Stimulated activated CD4-positive, alpha-beta T cell treated with anti-CD3 and anti-CD28 coated beads, TNF-alpha, amount 100 ng/mL, for 24 hours (primary cell): Measurements from ENCODE around the gene GMIP.
"Not testable (repeated sequence)": the region's sequence is repeated elsewhere in the genome, so short reads cannot be mapped to it uniquely, and the experiment has no call there.

ENCODE experiments used
- DNase-seq, 3 experiments: peaks; one replicate each; pipeline ENCODE4 v3.0.0-alpha.2; 2020; ENCODE audit warnings: low read depth in 3 of 3

GMIP gene

DNA sequence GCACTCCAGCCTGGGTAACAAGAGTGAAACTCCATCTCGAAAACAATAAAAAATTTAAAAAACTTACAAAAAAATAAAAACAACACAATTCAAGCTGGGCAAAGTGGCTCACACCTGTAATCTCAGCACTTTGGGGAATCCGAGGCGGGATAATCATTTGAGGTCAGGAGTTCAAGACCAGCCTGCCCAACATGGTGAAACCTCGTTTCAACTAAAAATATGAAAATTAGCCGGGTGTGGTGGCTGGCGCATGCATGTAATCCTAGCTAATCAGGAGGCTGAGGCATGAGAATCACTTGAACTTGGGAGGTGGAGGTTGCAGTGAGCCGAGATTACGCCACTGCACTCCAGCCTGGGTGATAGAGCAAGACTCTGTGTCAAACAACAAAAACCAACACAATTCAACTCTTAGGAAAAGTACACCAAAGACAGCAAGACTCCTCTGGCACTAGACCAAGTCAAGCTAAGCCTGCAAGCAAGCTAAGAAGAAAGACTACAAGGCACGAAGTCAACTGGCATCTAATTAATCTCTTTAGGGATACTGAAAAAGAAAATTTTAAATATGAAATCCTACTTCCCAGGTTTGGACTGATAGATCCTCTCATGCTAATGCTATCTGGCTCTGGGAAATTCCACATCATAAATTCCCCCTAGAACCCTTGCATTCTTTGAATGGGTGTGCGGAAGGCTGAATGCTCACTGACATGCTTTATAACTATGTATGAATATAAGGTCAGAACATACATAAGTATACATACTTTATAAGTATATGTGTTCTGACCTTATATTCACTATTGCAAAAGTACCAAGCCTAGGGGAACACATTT is 32.9 kb downstream of the GMIP start:
- DNase-seq, result no peak

DNA sequence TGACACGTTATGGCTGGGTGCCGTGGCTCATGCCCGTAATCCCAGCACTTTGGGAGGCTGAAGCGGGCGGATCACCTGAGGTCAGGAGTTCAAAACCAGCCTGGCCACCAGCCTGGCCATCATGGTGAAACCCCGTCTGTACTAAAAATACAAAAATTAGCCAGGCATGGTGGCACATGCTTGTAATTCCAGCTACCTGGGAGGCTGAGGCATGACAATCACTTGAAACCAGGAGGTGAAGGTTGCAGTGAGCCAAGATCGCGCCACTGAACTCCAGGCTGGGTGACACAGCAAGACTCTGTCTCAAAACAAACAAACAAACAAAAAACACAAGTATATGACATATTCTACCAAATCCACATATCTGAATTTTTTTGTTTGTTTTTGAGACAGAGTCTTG is 36.8 kb downstream of the GMIP start:
- not testable (repeated sequence) for DNase-seq

DNA sequence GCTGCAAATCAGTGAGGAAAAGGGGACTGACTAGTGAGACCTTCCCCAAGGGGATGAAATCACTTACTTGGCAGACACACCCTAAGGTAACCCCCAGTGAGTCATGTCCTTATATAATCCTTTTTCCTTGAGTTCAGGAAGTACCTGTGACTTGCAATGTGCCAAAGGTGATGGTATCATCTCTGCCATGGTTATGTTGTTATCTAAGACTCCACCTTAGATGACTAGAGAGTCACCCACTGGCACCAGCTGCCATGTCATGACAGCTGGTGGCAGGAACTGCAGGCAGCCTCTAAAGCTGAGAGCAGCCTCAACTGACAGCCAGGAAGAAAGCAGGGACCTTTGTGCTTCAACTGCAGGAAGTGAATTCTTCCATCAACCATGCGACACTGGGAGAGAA is 37.4 kb downstream of the GMIP start:
- DNase-seq, result no peak

DNA sequence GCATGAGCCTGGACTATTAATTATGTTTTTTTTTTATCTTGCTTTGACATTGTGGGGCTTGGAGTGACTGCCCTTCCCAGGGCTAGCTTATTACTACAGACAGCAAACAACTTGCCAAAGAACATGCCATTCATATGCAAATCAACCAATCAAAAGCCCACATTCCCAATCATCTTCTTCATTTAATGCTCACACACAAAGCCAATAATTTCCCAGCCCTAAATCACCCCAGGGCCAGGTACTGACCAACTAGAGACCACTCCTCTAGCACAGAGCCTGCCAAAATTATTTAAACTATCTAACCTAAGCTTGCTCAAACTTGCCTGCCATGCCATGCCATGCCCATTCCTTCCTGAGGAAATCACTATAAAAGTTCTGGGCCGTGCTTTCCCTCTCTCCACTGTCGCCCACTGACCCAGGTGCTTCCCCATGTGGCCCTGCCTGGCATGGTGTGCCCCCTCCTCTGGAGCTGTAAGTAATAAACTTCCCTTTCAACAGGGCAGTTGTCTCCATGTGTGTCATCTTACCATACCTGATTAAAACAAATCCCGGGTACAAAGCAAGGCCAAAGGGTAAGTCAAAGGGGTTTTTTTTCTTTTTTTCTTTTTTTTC is 40.6 kb downstream of the GMIP start:
- DNase-seq, result no peak

DNA sequence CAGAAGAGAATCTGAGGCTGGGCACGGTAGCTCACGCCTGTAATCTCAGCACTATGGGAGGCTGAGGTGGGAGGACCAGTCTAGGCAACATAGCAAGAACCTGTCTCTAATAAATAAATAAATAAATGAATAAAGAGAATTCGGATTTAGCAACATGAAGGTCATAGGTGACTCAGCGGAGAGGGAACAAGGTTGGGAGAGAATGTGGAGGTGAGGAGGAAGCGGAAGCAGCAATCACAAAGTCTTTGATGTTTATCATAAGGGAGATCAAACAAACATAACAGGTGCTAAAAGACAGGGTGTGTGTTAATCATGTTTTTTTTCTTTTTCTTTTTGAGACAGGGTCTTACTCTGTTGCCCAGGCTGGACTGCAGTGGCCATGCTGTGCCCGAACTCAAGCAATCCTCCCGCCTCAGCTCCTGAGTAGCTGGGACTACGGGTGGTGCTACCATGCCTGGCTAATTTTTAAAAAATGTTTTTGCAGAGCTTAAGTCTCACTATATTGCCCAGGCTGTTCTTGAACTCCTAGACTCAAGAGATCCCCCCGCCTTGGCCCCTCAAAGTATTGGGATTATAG is 41.2 kb downstream of the GMIP start:
- no peak for DNase-seq

DNA sequence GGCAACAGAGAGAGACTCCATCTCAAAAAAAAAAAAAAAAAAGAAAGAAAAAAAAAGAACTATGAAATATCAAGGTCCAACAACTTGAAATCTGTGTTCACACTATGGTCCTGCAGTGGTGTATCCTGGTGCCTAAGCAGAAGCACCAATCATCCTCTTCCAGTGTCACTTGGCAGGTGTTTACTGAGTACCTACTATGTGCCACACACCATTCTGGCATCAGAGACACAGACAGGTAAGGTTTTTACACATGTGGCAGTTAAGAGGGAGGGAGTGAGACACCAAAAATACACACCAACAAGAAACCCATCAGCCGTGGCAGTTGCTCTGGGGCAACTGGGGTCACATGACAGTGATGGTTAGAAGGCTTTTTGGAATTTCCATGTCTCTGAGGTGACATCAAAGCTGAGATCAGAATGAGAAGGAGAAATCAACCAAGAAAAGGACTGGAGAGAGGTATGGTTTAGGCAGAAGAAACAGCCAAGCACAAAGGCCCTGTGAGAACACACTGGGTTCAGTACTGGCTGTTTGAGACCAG is 42.6 kb downstream of the GMIP start:
- no peak for DNase-seq

DNA sequence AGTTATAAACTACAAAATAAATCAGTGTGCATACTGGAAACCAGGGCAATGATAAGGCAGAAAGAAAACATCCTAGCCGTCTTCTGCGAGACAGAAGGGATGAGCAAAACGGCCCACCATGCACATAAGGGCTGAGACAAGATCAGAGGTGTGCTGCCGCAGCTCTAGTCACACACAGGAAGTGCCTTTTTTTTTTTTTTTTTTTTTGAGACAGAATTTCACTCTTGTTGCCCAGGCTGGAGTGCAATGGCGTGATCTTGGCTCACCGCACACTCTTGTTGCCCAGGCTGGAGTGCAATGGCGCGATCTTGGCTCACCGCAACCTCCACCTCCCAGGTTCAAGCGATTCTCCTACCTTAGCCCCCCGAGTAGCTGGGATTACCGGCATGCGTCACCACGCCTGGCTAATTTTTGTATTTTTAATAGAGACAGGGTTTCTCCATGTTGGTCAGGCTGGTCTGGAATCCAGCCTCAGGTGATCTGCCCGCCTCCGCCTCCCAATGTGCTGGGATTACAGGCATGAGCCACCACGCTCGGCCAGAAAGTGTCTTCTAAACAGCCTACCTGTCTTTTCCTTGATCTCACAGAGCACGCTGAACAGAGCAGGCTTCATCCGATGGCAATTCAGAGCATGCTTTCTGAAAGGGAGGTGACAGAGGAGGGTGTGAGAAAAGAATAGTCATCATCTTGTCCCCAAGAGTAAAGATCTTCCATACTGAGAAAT is 44.6 kb downstream of the GMIP start:
- DNase-seq, result peak in 1 of 3 experiments; percentile 46

DNA sequence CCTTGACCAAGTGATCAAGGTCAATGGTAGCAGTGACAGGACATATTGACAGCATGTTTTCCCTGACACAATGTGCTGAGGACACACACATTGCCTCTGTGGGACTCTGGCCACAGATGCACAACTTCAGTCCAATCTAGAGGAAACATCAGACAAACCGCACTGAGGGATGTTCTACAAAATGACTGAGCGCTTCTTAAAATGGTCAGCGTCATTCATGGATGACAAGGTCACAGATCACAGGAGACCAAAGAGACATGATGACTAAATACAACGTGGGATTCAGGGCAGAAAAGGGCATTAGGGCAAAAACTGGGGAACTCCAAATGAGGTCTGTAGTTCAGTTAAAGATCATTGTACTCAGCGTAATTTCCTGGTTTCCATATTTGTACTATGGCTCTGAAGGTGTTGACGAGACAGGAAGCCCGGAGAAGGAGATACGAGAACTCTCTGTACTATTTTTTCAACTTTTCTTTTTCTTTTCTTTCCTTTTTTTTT is 45.6 kb downstream of the GMIP start:
- peak in 1 of 3 experiments; percentile 47 for DNase-seq

DNA sequence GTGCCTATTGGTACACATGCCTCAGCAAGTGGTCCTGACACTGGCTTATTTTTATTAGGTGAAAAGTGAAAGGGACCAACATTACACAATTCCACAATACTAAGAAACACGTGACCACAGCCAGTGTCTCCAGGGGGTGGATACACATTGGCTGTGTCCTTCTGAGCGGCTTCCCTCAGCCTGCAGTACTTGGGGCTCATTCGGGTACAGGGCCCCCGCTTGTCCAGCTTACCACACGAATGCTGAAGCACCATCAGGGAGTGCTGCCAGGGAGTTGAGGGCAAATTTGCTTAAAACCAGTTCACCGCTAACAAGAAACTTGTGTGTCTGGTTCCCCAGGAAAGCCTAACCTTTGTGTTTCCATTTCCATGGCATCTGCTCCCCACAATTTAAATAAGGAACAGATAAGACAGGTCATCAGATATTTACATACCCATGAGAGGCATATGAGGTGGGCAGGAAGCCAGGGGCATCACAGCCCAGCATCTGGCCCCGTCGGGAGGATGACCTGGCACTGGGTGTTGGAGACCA is 48.2 kb downstream of the GMIP start:
- DNase-seq, result no peak

DNA sequence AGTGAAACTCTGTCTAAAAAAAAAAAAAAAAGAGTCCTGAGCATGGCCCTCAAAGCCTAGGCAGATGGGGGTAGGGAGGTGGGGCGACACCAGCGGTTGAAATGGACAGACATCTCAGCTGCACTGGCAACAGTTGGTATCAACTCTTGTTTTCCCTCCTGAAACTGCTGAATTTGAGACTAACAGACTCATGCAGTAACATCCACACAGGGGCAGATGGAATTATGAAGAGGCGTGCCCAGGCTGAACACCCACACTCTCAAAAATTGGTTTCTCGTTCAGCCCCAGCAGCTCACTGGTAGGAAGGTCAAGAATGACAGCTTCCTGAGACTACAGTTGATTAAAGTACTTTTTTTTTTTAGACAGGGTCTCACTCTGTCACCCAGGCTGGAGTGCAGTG is 49.1 kb downstream of the GMIP start:
- no peak for DNase-seq

DNA sequence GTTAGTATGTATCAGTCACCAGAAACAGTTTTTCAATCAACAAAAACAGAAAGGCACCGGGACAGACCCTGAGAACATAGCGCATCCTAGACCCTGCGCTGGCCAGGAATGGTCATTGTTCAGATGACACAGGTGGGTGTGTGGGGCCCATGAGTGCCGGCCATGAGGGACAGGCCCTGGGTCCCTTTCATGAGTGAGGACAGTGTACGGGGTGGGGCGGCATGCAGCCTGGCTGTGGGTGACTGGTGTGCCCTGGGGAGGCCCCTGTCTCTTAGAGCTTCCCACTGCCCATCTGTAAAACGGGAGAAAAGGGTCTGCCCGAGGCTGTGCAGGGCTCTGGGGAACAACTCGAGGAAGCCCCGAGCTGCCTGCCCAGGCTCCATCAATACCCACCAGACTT is 50.8 kb downstream of the GMIP start:
- DNase-seq, result no peak

DNA sequence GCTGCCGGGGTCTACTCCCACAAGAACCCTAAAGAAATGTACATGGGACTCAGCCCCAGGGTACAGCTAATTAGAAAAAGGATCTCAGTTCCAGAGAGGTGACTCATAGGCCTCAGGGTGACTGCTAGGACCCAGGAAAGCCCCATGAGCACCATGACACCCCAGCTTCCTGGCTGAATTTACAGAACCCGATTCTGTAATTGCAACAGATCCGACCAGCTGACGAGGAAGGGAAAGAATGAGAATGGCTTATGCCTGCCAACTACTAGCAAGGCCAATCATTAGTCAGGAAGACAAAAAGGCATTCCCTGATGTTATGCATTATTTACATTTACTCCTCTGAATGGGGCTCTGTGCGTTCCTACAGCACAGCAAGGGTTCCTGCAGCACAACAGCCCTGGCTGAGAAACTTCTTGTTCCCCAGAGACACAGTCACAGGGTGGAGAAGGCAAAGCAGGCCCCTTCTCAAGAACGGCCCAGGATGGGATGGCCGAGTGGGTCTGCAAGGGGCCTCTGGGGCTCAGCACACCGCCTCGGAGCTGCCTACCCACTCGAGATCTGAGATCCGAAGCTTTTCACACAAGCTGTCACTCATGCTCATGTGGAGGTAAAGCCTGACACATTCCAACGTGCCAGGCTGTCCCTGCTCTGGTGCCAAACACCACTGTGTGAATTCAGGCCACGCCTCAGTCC is 52.2 kb downstream of the GMIP start:
- DNase-seq, result peak; percentile 48 to 66 (median 64)

DNA sequence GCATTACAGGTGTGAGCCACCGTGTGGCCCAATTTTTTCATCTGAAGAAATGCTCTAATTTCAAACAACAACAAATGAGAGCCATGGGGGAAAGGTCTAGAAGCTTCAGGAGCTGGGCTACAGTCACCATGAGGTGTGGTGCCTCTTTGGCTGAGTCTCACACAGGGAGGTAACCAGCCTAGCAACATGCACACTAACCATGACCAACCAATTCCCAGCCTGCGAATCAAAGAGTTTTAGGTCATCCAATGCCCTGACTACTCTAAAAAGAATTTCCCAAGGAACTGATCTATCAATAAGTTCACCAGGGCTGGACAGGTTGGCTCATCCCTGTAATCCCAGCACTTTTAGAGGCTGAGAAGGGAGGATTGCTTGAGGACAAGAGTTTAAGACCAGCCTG is 54.9 kb downstream of the GMIP start:
- no peak for DNase-seq

DNA sequence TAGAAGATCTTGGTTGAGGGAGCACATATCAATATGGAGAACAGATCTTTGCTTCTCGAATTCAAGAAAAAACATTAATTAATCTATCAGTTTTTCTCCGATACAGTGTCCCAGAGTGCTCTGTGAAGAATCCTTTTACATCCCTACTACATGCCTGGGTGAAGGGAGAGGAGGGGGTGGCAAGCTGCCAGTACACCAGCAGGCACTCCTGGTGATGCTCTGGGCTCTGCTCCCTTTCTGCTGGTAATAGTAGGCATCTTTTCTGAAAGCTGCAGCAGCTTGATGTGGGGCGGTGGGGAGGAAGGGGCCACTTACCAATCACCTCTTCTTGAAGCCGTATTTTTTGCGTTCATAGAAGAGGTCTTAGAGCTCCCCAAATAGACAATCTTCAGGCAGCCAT is 55.7 kb downstream of the GMIP start:
- DNase-seq, result no peak

DNA sequence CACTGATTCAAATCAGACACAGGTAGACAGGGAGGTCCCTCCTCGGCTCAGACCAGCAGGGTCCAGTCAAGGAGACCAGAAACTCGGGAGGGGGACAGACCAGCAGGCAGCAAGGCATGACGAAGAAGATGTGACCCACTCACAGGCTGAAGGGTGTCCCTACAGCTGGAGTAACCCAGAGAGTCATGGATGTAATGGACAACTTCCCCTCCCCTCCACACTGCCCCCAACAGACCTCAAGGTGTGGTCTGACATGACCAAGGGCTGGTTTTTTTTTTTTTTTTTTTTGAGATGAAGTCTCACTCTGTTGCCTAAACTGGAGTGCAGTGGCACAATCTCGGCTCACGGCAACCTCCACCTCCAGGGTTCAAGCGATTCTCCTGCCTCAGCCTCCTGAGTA is 59.1 kb downstream of the GMIP start:
- no peak for DNase-seq

DNA sequence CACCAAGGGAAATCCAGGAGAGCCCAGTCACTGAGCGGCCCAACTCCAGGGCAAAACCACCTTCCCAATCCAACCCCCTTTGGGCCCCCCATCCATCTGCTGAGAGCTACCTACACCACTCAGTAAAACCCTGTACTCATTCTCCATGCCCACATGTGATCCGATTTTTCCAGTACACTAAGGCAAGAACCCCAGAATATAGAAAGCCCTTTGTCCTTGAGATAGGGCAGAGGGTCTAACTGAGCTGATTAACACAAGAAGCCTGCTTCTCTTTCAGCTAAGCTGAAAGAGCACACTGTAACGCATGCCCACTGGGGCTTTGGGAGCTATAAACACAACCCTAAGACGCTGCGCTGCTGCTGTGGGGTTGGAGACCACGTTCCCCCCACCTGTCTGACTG is 61.0 kb downstream of the GMIP start:
- no peak for DNase-seq

DNA sequence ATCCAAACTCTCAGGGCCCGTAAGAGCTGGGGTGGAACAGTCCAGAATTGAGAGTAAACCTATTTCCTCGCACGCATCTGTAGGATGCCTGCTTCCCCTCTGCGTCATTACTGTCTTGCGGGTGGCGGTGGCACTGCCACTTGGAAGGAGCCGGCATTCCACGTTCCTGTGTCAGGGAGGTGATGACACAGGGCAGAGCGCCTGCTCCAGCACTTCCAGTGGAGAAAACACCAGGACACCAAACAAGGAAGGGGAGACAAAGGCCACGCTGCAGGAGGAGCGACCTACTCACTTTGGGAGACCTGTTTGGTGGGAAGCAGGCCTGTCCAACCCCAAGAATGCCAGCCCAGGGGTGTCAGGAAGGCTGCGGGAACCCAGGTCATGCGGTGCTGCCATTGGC is 62.1 kb downstream of the GMIP start:
- no peak for DNase-seq

DNA sequence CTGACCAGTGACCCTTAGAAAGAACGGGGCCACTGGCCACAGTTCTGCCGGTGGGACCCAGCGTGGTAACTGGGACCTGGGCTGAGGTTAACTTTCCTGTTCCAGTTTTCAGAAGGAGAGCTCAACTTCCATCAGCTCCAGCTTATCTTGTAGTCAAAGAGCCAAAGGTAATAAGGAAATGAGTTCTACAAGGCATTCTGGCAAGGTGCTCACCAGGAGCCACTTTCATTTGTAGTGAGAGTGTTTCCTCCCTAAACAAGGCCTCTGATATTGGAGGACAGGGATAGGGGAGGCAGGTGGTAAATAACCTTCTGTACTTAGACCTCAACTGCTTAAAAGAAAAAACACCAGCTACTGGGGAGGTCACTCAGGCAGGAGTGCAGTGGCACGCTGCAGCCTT is 63.0 kb downstream of the GMIP start:
- no peak for DNase-seq

DNA sequence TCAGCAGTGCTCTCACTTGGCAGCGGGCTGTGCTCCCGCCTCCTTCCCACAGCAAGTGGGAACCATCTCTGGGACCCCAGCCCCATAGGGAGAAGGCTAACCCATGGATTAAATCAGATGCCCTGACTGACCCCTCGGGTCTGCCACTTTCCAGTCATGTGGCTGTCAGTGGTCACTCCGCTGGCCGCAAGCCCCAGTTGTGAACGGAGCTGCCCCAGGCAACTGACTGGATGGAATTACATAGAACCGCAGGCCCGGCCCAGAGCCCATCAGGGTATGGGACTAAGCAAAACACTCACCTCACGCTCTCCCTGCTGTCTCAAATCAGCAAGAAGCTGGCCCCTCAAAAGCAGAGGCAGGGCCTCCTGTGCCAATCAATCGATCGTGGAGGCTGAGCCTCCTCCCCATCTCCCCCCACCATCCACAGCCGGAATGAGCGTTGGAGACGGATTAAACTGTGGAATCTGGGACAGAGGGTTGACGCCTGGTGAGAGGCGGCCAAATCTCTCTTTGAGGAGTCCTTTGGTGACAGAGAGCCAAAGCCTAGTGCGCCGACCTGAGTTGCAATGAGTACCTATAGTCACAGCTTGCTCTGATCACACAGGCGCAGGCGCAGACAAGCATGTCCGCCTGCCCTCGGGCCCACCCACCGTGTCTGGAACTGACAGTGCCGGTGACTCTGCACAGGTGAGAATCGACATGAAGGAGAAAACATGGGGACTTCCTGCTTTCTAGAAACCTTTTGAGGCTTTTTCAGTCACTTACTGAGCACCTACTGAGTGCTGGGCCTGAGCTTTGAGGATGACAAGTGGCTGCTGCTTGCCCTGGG is 63.7 kb downstream of the GMIP start:
- no peak for DNase-seq
